Tibial nerve (tissue), 3 donors: Measurements from ENCODE around the gene PLEKHB1.

Experiments used
- POLR2A ChIP-seq, 2 donors: fragments of 450-650 bp; IDR thresholded peaks; one replicate each; pipeline ENCODE4 v1.6.1; 2017; ENCODE audit warnings: antibody characterized with exemption in 2 of 2, mild to moderate bottlenecking in 2 of 2, moderate library complexity in 2 of 2
- TF ChIP-seq, protein P1 (sequence below), 5 experiments: fragments of 200-600 bp in 3 of 5; fragments of 450-650 bp in 2 of 5; sonication (generic) in 3 of 5; IDR thresholded peaks; one replicate each; pipeline ENCODE4 v1.5.1; 2016 to 2019; ENCODE audit warnings: antibody characterized with exemption in 5 of 5, mild to moderate bottlenecking in 3 of 5, moderate library complexity in 2 of 5

GRCh38 chr11:73635721-73636120, 10.7 kb upstream of the PLEKHB1 start:
- TF ChIP-seq, protein P1, sequence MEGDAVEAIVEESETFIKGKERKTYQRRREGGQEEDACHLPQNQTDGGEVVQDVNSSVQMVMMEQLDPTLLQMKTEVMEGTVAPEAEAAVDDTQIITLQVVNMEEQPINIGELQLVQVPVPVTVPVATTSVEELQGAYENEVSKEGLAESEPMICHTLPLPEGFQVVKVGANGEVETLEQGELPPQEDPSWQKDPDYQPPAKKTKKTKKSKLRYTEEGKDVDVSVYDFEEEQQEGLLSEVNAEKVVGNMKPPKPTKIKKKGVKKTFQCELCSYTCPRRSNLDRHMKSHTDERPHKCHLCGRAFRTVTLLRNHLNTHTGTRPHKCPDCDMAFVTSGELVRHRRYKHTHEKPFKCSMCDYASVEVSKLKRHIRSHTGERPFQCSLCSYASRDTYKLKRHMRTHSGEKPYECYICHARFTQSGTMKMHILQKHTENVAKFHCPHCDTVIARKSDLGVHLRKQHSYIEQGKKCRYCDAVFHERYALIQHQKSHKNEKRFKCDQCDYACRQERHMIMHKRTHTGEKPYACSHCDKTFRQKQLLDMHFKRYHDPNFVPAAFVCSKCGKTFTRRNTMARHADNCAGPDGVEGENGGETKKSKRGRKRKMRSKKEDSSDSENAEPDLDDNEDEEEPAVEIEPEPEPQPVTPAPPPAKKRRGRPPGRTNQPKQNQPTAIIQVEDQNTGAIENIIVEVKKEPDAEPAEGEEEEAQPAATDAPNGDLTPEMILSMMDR (IDR thresholded peaks at IDR 0.05) = no peak
- no peak for TF ChIP-seq POLR2A (IDR thresholded peaks at IDR 0.05)
